ENCODE results near the gene LDLR.

DNA sequence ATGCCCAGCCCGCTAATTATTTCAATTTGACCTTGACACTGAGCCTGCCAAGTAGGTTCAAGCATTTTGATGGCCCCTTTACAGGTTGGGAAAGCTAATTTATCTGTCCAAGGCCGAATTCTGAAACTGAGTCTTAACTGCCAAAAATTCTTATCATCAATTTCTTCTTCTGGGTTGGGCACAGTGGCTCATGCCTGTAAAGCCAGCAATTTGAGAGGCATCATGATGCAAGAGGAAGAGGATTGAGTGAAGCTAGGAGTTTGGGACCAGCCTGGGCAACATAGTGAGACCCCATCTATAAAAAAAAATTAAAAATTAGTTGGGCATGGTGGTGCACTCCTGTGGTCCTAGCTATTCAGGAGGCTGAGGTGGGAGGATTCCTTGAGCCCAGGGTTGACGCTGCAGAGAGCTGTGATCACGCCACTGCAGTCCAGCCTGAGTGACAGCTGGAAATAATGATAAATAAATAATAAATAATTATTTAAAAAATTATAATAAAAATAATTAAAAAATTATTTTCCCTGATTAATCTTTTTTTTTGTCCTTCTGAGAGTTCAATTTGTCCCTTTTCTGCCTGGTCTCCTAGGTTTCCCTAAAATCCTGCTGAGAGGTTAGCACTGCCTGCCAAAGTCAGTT, 1.3 kb upstream of the LDLR start:
- TF ChIP-seq, protein P1, sequence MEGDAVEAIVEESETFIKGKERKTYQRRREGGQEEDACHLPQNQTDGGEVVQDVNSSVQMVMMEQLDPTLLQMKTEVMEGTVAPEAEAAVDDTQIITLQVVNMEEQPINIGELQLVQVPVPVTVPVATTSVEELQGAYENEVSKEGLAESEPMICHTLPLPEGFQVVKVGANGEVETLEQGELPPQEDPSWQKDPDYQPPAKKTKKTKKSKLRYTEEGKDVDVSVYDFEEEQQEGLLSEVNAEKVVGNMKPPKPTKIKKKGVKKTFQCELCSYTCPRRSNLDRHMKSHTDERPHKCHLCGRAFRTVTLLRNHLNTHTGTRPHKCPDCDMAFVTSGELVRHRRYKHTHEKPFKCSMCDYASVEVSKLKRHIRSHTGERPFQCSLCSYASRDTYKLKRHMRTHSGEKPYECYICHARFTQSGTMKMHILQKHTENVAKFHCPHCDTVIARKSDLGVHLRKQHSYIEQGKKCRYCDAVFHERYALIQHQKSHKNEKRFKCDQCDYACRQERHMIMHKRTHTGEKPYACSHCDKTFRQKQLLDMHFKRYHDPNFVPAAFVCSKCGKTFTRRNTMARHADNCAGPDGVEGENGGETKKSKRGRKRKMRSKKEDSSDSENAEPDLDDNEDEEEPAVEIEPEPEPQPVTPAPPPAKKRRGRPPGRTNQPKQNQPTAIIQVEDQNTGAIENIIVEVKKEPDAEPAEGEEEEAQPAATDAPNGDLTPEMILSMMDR (IDR thresholded peaks at IDR 0.05): no peak
- TF ChIP-seq CBX8 (IDR thresholded peaks at IDR 0.05) (no peak), MAZ (IDR thresholded peaks at IDR 0.05; ENCODE audit: borderline replicate concordance, low read depth, low read length) (no peak), HOXB13 (CRISPR knock-in tag; IDR thresholded peaks at IDR 0.05; ENCODE audit: low read depth) (no peak), POLR2A (IDR thresholded peaks at IDR 0.05; ENCODE audit: low read length) (no peak), ZNF302 (CRISPR knock-in tag; IDR thresholded peaks at IDR 0.05) (no peak)
- TF ChIP-seq, protein P2, sequence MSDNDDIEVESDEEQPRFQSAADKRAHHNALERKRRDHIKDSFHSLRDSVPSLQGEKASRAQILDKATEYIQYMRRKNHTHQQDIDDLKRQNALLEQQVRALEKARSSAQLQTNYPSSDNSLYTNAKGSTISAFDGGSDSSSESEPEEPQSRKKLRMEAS (IDR thresholded peaks at IDR 0.05): no peak
